Stimulated activated naive B cell treated with anti-CD40 and anti-IgM and Interleukin-4, amounts not matched to agents 10 μg/mL and 1 μg/mL and 100 μg/mL, for 72 hours (primary cell): ENCODE measurements around the gene VANGL2.

Experiments
- ATAC-seq, 2 donors: fragments of 150-1000 bp; cut with Tn5 transposase; replicated peaks; 2 replicates each; pipeline ENCODE4 v1.10.0; 2021; ENCODE audit warnings: moderate library complexity in 1 of 2
- DNase-seq: peaks from one replicate; pipeline ENCODE4 v3.0.0; 2021
- H3K27ac Mint-ChIP-seq: one replicate; pipeline ENCODE4 v1.8.0; 2022; ENCODE audit warnings: mild to moderate bottlenecking, mixed read lengths
- H3K27me3 Mint-ChIP-seq, 2 donors: one replicate each; pipeline ENCODE4 v1.8.0; 2022; ENCODE audit warnings: mixed read lengths in 2 of 2
- H3K36me3 Mint-ChIP-seq, 2 donors: one replicate each; pipeline ENCODE4 v1.8.0; 2022; ENCODE audit warnings: mixed read lengths in 2 of 2, mild to moderate bottlenecking in 1 of 2
- H3K4me1 Mint-ChIP-seq, 2 donors: one replicate each; pipeline ENCODE4 v1.8.0; 2022; ENCODE audit warnings: mixed read lengths in 2 of 2, mild to moderate bottlenecking in 1 of 2
- H3K4me3 Mint-ChIP-seq, 2 donors: one replicate each; pipeline ENCODE4 v1.8.0; 2022; ENCODE audit warnings: mild to moderate bottlenecking in 2 of 2, mixed read lengths in 2 of 2, moderate library complexity in 1 of 2
- H3K9me3 Mint-ChIP-seq, 2 donors: one replicate each; pipeline ENCODE4 v1.8.0; 2022; ENCODE audit warnings: mixed read lengths in 2 of 2, mild to moderate bottlenecking in 1 of 2

Gene VANGL2

DNA sequence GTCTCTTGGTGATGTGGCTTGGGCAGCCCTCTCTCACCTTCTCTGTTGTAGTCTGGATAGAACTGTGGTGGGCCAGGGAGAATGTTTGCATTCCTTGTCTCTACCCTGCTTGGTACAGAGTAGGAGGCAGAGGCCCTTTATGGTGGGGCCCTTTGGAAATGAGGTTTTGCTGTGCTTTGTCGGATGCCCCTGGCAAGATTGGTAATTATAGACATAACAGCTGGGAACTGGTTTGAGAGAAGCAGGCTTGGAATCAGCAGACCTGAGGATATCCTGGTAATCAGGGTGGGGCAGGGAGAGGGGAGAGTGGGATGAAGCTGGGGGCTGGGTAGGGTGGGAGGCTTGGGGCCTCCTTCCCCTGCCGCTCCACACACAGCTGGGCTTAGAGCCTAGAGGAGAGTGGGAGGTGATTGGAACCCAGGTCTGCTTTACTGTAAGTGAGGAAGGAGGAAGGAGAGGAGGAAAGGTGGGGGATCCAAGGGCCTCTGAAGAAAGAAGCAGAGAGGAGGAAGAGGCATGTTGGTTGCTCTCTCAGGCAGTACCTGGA, 5.0 kb downstream of the VANGL2 start:
- peaks cover 15 to 25% of the 10 kb centered on the region in 2 donors for H3K4me1 Mint-ChIP-seq
- no peaks in the 10 kb centered on the region for H3K9me3 Mint-ChIP-seq
- no peak for DNase-seq
- no peak overlapping the region for H3K27ac Mint-ChIP-seq
- ATAC-seq: no peak
- H3K36me3 Mint-ChIP-seq: no peaks in the 10 kb centered on the region
- H3K27me3 Mint-ChIP-seq: peaks cover 7 to 10% of the 10 kb centered on the region in 2 donors
- no peak overlapping the region for H3K4me3 Mint-ChIP-seq

DNA sequence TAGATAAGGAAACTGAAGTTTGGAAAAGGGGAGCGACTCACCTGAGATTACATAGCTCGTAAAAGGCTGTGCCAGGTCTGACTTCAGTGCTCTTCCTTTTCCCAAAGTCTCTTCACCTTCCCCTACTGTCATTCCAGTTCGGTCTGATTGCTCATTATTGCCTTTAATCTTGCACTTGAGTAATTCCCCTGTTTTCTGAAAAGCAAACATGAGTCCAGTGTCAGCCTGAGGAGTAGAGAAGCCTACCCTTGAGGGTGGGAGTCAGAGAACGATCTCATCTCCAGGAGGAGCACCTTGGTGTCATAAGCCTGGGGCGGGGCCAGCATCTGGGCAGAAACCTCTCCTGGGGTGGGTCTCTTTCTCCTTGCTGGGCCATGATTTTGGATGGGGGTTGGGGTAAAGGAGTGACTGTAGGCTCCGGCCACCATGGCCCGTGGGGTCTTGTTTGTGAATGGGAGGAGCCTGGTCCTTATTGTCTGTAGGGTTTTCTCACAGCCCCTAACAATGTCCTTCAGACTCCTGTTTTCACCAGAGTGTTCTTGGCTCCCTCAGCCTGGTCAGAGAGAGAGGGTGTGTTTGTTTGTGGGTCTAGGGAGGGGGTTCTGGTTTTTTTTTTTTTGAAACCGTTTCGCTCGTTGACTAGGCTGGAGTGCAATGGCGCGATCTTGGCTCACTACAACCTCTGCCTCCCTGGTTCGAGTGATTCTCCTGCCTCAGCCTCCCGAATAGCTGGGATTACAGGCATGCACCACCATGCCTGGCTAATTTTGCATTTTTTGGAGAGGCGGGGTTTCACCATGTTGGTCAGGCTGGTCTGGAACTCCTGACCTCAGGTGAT, 6.0 kb downstream of the VANGL2 start:
- Mint-ChIP-seq H3K4me1 (peaks cover 12 to 21% of the 10 kb centered on the region in 2 donors), H3K4me3 (no peak overlapping the region), H3K27ac (no peak overlapping the region), H3K9me3 (no peaks in the 10 kb centered on the region), H3K36me3 (no peaks in the 10 kb centered on the region), H3K27me3 (peaks cover 5 to 6% of the 10 kb centered on the region in 2 donors)
- DNase-seq: no peak
- ATAC-seq: no peak

DNA sequence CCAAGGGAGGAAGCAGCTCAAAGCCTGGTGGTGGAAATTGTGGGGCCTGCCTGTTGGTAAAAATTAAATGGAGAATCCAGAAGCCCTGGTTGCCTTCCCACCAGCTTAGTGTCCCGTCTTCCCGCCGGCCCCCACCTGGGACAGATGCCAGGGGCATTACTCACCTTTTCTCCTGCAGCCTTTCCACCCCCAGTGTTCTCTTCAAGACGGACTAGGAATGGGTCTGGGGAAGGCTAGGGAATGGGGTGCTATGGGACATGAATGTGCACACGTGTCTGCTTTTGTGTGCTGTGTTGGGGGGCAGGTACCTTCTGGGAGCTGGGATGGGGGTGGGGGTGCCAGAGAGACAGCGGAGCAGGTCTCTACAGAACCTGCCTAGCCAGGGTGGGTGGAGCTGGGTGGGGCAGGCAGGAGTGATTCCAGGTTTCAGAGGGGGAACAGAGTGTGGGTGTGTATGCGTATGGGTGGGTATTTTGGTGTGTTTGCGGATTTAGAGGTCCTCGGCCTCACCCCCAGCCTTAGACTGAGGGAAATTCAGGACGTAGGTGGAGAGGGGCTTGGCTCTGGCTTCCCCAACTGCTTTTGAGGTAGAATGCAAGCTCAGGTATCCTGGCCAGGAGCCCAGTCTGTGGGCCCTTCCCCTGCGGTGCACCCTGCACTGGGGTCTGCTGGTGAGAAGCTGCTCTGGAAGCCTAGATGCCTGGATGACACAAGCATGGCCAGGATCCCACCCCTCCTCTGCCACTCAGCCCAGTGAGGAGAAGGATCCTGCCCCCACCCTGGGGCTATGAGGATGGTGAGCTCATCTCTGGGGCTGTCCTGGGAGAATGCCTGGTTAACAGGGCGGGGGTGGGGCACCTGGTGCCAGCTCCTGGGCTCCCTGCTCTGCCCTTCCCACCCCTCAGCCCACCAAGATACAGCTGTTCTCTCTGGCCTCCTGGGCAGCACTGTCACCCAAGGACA, 7.8 kb downstream of the VANGL2 start:
- DNase-seq (no peak), ATAC-seq (no peak)
- no peak overlapping the region for H3K4me3 Mint-ChIP-seq
- no peak overlapping the region for H3K27ac Mint-ChIP-seq
- H3K4me1 Mint-ChIP-seq: peaks cover 7 to 8% of the 10 kb centered on the region in 2 donors
- no peaks in the 10 kb centered on the region for H3K36me3 Mint-ChIP-seq
- H3K9me3 Mint-ChIP-seq: no peaks in the 10 kb centered on the region
- no peaks in the 10 kb centered on the region for H3K27me3 Mint-ChIP-seq

DNA sequence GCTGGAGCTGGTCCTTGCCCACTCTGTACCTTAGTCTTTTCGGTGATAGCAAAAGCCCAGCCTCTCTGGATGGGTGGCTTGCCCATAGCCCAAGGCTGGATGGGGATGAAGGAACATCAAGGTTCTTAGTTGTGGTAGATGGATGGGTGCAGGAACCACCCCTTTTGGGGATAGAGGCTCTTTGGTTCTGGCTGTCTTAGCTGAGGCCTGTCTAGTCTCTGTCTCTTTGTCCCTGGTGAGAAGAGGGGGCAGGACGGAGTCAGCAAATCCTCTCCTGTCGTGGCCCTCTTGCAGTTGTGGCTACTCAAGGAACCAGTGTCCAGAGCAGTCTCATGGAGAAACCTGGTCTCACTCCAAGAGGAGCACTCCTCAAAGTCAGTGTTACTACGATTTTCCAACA, 8.5 kb downstream of the VANGL2 start:
- H3K4me1 Mint-ChIP-seq: peaks cover 5 to 7% of the 10 kb centered on the region in 2 donors
- H3K9me3 Mint-ChIP-seq: no peaks in the 10 kb centered on the region
- DNase-seq (no peak), ATAC-seq (no peak)
- no peak overlapping the region for H3K27ac Mint-ChIP-seq
- H3K36me3 Mint-ChIP-seq: no peaks in the 10 kb centered on the region
- no peaks in the 10 kb centered on the region for H3K27me3 Mint-ChIP-seq
- H3K4me3 Mint-ChIP-seq: no peak overlapping the region

DNA sequence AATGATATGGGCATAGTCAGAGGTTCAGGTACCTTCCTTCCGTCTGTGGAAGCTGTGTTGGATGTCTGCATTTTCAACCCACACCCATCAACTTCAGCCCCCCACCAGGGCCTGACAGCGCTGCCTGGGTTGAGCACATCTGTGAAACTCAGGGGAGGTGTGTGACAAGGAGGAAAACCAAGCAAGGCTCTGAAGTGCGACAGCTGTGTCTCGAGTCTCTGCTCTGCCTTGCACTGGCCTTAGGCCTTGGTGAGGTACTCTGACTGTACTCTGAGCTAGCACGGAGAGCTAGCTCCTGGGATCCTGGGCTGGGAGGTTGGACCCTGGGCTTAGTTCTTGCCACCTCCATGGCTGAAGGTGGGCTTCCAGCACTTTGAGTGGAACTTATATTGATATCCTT, 9.1 kb downstream of the VANGL2 start:
- H3K36me3 Mint-ChIP-seq: no peaks in the 10 kb centered on the region
- no peak overlapping the region for H3K27ac Mint-ChIP-seq
- DNase-seq (no peak), ATAC-seq (no peak)
- peaks cover 0 to 3% of the 10 kb centered on the region in 2 donors for H3K4me1 Mint-ChIP-seq
- H3K27me3 Mint-ChIP-seq: no peaks in the 10 kb centered on the region
- no peak overlapping the region for H3K4me3 Mint-ChIP-seq
- no peaks in the 10 kb centered on the region for H3K9me3 Mint-ChIP-seq

DNA sequence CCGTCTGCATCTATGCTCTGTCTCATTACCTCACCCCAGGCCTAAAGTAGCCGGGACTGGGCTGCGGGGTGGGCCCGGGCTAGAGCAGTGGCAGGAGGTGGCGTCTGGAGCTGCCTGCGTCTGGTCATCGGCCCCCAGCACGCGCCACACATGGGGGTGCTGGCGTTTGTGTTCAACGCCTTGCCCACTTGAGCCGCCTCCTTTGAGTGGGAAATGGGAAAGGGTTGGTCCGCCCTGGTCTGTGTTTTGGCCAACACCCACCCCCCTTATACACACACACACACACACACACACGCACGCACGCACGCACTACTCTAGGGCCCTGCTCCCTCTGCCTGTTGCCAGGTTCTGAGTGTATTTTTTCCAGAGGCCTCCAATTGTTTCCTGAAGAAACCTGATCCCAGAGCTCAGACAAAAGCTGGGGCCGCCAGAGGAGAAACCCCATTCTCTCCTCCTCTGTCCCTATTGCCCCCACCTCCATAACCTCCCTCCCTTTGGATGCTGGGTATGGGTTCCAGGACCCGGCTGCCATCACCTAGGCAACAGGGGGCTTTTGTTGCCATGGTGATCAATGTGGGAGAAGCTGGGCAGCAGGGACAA, 10.1 kb downstream of the VANGL2 start:
- peaks cover 0 to 3% of the 10 kb centered on the region in 2 donors for H3K4me1 Mint-ChIP-seq
- ATAC-seq (no peak), DNase-seq (no peak)
- H3K27me3 Mint-ChIP-seq: no peaks in the 10 kb centered on the region
- H3K9me3 Mint-ChIP-seq: no peaks in the 10 kb centered on the region
- no peaks in the 10 kb centered on the region for H3K36me3 Mint-ChIP-seq
- no peak overlapping the region for H3K4me3 Mint-ChIP-seq
- no peak overlapping the region for H3K27ac Mint-ChIP-seq

DNA sequence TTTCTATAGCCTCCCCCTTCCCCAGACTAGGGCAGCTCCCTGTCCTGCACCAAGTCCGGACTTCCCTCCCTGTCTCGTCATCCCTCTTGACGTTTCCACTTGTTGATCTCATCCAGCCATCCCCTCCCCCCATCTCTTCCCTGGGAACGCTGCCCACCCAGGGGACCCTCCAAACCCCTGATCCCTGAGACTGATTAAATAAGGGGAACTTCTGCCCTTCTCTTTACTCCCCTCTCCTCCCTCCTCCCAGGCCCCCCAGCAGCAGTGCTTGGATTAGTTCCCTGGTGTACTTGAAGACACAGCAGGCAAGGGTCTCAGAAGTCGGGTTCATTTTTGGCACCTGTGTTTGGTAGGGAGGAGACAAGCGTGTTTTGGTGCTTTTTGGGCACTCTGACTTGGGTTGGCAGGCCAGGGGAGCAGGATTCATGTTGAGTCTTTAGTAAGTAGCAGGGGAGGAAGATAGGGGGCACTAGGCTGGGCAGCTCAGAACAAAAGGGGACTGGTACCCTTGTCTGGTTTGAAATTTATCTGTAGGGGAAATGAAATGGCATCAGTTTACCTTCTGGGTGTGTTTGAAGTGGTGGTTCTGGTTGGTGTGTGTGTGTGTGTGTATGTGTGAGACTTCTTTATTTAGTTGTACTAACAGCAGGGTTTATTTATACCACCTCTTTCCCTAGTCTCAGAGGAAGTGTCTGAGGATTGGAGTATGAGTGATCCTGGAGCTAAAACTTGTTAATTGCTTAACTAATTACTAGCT, 11.1 kb downstream of the VANGL2 start:
- Mint-ChIP-seq H3K9me3 (no peaks in the 10 kb centered on the region), H3K27me3 (no peaks in the 10 kb centered on the region), H3K36me3 (no peaks in the 10 kb centered on the region), H3K4me1 (peaks cover 0 to 3% of the 10 kb centered on the region in 2 donors), H3K4me3 (no peak overlapping the region), H3K27ac (no peak overlapping the region)
- DNase-seq (no peak), ATAC-seq (no peak)

DNA sequence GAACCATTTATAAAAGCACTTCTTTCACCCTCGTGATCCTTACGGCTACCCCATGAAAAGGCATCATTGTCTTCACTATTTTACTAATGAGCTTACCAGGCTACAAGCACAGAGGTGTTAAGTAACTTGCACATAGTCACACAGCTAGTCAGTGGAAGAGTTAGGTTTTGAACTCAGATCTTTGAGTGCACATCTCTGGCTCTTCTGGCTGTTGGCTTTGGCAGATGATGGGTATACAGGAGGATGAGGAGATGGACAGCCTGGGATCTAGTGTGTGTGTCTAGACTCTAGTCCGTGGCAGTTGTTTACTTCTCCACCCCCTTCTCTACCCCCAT, 11.6 kb downstream of the VANGL2 start:
- Mint-ChIP-seq H3K36me3 (no peaks in the 10 kb centered on the region), H3K27ac (no peak overlapping the region), H3K4me1 (peaks cover 0 to 3% of the 10 kb centered on the region in 2 donors), H3K27me3 (no peaks in the 10 kb centered on the region), H3K4me3 (no peak overlapping the region), H3K9me3 (no peaks in the 10 kb centered on the region)
- DNase-seq (no peak), ATAC-seq (no peak)

DNA sequence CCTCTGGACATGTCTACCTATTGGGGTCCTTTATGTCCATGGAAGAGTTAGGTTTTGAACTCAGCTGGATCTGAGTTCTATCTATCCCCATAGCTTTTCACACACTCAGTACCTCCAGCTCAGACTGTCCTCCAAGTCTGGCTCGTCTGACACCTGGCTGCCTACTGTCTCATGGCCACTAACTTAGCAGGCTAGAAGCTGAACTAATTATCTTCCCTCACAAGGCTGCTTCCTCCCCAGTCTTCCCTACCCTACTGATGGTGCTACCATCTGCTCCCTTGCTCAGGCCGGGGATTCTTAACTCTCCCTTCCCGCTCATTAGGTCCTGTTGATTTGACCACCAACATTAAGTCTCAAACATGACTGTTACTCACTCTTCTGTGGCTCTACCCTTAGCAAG, 13.4 kb downstream of the VANGL2 start:
- ATAC-seq (no peak), DNase-seq (no peak)
- Mint-ChIP-seq H3K9me3 (no peaks in the 10 kb centered on the region), H3K27ac (no peak overlapping the region), H3K4me1 (peaks cover 0 to 1% of the 10 kb centered on the region in 2 donors), H3K4me3 (no peak overlapping the region), H3K36me3 (no peaks in the 10 kb centered on the region), H3K27me3 (no peaks in the 10 kb centered on the region)

DNA sequence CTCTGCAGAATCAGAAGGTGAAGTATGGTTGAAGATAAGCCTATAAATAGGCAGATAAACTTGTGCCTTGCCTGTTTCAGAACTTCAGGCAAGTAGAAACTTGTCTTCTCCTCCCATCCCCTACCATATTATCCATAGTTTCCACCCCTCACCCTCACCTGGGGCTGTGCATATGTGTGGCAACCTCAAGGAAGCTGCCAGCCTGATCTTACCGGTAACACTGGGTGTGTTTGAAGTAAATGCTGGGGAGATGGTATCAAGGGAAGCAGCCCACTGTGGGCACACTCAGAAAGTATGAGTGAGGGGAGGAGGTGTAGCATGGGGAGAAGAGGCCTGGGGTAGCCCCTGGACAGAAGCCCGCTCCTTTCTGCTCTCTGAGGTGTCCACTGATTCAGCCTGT, 14.5 kb downstream of the VANGL2 start:
- Mint-ChIP-seq H3K4me3 (no peak overlapping the region), H3K27ac (no peak overlapping the region), H3K36me3 (peaks cover 0 to 3% of the 10 kb centered on the region in 2 donors), H3K27me3 (no peaks in the 10 kb centered on the region), H3K4me1 (peaks cover 0 to 1% of the 10 kb centered on the region in 2 donors), H3K9me3 (no peaks in the 10 kb centered on the region)
- DNase-seq: no peak
- ATAC-seq: no peak

DNA sequence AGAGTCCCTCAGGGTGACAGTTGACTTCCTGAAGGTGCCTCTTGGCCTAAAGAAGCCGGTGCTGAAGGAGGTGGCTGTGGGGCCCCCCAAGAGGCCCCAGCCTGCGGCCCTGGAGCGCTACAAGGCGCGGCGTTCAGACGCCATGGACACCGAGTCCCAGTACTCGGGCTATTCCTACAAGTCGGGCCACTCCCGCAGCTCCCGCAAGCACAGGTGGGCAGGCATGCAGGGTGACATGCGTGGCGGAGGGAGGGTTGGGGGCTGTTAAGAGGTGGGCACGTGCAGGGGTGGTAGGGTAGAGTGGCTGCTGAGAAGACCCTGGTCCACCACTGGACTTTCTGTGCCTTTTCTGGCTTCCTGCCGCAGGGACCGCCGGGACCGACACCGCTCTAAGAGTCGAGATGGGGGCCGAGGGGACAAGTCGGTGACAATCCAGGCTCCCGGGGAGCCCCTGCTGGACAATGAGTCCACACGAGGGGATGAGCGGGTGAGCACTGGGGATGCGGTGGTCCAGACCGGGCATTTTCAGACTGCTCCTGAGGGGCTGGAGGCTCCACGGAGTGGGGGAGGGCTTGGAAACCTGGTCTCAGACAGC, 15.4 kb downstream of the VANGL2 start:
- no peak for DNase-seq
- peaks cover 0 to 1% of the 10 kb centered on the region in 2 donors for H3K4me1 Mint-ChIP-seq
- no peak for ATAC-seq
- peaks cover 0 to 3% of the 10 kb centered on the region in 2 donors for H3K36me3 Mint-ChIP-seq
- H3K27ac Mint-ChIP-seq: no peak overlapping the region
- H3K27me3 Mint-ChIP-seq: no peaks in the 10 kb centered on the region
- no peaks in the 10 kb centered on the region for H3K9me3 Mint-ChIP-seq
- no peak overlapping the region for H3K4me3 Mint-ChIP-seq

DNA sequence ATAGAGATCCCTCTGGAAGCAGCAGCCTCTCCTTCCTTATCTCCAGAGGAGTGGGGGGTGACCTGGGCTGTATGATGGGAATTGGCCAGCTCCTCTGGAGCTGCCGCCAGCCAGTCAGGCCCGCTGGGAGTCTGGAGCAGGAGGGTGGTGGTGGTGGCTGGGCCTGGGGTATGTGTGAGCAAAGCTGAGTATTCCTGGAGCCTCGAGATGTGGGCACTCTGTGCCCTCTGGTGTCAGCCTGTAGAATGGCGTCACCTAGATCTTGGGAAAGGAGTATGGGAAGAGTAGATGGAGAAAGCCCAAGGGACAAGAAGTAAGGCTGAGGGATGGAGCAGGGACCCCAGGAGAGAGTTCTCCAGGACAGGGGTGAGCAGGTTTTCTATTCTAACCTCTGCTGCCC, 16.0 kb downstream of the VANGL2 start:
- H3K4me1 Mint-ChIP-seq: peaks cover 0 to 1% of the 10 kb centered on the region in 2 donors
- ATAC-seq (peak in 1 of 2 donors; percentile 34), DNase-seq (no peak)
- H3K9me3 Mint-ChIP-seq: no peaks in the 10 kb centered on the region
- H3K27me3 Mint-ChIP-seq: no peaks in the 10 kb centered on the region
- H3K4me3 Mint-ChIP-seq: no peak overlapping the region
- H3K36me3 Mint-ChIP-seq: peaks cover 0 to 3% of the 10 kb centered on the region in 2 donors
- no peak overlapping the region for H3K27ac Mint-ChIP-seq

DNA sequence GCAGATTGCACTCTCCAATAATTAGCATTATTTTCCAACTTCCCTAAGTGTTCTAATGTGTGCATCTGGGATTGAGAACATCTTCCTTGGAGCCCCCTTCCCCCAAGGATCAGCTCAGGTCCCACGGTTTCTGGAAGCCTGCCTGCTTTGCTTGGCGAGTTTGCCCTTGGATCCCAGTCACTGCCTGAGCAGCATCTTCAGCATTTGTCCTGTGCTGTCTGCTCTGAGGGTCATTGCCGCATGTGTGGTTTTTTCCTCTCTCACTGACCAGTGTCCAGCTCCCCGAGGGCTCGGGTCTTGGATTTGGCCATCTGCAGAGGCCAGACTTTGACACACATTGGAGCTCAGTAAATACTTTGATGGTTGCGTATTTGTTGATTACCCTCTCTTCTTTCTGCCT, 18.1 kb downstream of the VANGL2 start:
- Mint-ChIP-seq H3K9me3 (no peaks in the 10 kb centered on the region), H3K27me3 (no peaks in the 10 kb centered on the region), H3K36me3 (peaks cover 0 to 3% of the 10 kb centered on the region in 2 donors), H3K4me1 (peaks cover 0 to 3% of the 10 kb centered on the region in 2 donors), H3K27ac (no peak overlapping the region), H3K4me3 (no peak overlapping the region)
- ATAC-seq (no peak), DNase-seq (no peak)
